ENCODE measurements around the gene CTBP1. TPM values are rescaled to one million over a fixed set of nuclear protein-coding genes. Genes with fewer than 3 reads are reported as not detected.

The CTBP1 gene
- total RNA-seq, 2 experiments from 2014 or later: 154 to 162 TPM

- POLR2A ChIA-PET: no interaction called here
- intact Hi-C loops (cut with micrococcal nuclease): no loop called here
These were observed 15.2 kb downstream of the CTBP1 start for GRCh38 chr4:1233641-1234308.

GRCh38 chr4:1232661-1233621 lies 16.0 kb downstream of the CTBP1 start:
- ChIA-PET CTCF (no interaction called here), POLR2A (no interaction called here)
- Mint-ChIP-seq H3K27me3 (no peaks in the 10 kb centered on the region), H3K27ac (no peak overlapping the region), H3K36me3 (peaks cover 19% of the 10 kb centered on the region), H3K9me3 (no peaks in the 10 kb centered on the region), H3K4me3 (no peak overlapping the region), H3K4me1 (ENCODE audit: low read depth) (no peaks in the 10 kb centered on the region)
- intact Hi-C loops (cut with micrococcal nuclease): no loop called here
- DNase-seq: no peak

More at GRCh38 chr4:1233641-1234308, 15.2 kb downstream of the CTBP1 start:
- no peaks in the 10 kb centered on the region for H3K9me3 Mint-ChIP-seq
- CTCF ChIA-PET: interaction anchor here (1.3 kb wide), 1 partner anchor 66 kb away, joined by 3 read pairs; no protein-coding TSS in a partner anchor
- no peaks in the 10 kb centered on the region for H3K4me1 Mint-ChIP-seq (ENCODE audit: low read depth)
- H3K27ac Mint-ChIP-seq: no peak overlapping the region
- DNase-seq: no peak
- no peak overlapping the region for H3K4me3 Mint-ChIP-seq
- peaks cover 21% of the 10 kb centered on the region for H3K36me3 Mint-ChIP-seq
- no peaks in the 10 kb centered on the region for H3K27me3 Mint-ChIP-seq

DNA sequence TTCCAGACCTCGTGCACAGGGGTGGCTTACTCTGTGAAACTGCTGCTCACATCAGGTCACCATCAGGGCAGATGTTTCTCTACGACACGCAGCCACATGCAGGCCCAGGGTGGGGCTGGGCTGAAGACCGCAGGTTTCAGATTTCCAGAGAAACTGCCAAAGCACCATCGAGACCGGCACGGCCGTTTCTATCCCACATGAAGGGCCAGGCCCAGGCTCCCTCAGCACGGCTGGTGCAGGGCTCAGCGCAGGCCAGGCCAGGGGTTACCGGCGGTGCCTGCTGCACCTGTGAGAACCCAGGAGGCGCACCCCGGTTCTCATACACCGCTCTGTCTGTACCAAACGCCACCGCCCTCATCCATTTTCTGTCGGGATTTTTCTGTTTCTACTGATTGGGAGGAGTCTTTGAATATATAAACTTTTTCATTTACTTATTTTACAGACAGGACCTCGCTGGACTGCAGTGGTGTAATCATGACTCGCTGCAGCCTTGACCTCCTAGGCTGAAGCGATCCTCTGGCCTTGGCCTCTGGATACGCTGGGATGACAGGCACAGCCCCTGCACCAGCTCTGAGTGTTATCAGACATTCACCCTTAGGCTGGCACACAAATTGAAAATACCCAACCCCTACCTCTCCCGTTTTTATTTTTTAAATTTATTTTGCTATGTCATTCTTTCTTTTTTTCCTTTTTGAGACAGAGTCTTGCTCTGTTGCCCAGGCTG lies 17.1 kb downstream of the CTBP1 start:
- H3K27ac Mint-ChIP-seq: no peak overlapping the region

DNA sequence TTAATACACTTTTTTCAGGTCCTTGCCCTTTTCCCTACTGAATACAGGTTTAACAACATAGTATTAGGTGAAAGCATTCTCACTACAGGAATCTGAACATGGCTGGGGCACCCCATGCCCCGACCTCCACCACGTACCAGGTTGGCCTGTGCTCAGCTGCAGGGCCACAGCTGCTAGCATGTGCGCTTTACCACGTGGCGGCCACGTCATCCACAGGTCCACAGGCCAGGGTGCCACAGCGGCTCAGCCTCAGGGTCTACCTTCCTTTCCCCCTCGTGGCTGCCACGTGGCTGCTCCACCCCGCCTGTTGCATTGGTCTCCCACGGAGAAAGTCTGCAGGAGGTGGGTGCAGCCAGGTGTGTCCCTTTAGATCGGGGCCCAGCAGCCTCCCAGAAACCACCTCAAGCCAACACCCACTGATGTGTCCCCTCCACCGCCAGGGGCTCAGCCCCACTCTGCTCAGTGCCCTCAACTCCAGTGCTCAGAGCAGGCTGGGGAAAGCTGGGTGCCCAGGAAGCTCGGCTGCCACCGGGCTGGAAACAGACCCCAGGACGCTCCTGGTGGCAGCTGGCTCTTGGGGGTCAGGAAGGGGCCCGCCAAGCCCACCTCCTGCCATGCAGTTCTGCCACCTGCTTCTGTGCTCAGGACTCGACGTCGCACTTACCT lies 17.8 kb downstream of the CTBP1 start:
- peaks cover 35% of the 10 kb centered on the region for H3K36me3 Mint-ChIP-seq
- H3K27me3 Mint-ChIP-seq: no peaks in the 10 kb centered on the region
- no peaks in the 10 kb centered on the region for H3K9me3 Mint-ChIP-seq
- no peaks in the 10 kb centered on the region for H3K4me1 Mint-ChIP-seq (ENCODE audit: low read depth)
- no peak for DNase-seq
- no peak overlapping the region for H3K27ac Mint-ChIP-seq
- intact Hi-C loops (cut with micrococcal nuclease): no loop called here
- no peak overlapping the region for H3K4me3 Mint-ChIP-seq
- ChIA-PET POLR2A (no interaction called here), CTCF (no interaction called here)

More for the DNA sequence above, 17.1 kb downstream of the CTBP1 start:
- H3K4me3 Mint-ChIP-seq: no peak overlapping the region
- H3K4me1 Mint-ChIP-seq (ENCODE audit: low read depth): no peaks in the 10 kb centered on the region
- H3K9me3 Mint-ChIP-seq: no peaks in the 10 kb centered on the region
- POLR2A ChIA-PET: no interaction called here
- H3K36me3 Mint-ChIP-seq: peaks cover 30% of the 10 kb centered on the region
- H3K27me3 Mint-ChIP-seq: no peaks in the 10 kb centered on the region
- DNase-seq: no peak
- CTCF ChIA-PET: no interaction called here
- intact Hi-C loops (cut with micrococcal nuclease): no loop called here

GRCh38 chr4:1230316-1230715 lies 18.6 kb downstream of the CTBP1 start:
- CTCF ChIA-PET: no interaction called here
- H3K9me3 Mint-ChIP-seq: no peaks in the 10 kb centered on the region
- POLR2A ChIA-PET: no interaction called here
- H3K4me3 Mint-ChIP-seq: no peak overlapping the region
- DNase-seq: no peak
- H3K27ac Mint-ChIP-seq: no peak overlapping the region
- H3K27me3 Mint-ChIP-seq: no peaks in the 10 kb centered on the region
- intact Hi-C loops (cut with micrococcal nuclease): no loop called here
- peaks cover 31% of the 10 kb centered on the region for H3K36me3 Mint-ChIP-seq
- no peaks in the 10 kb centered on the region for H3K4me1 Mint-ChIP-seq (ENCODE audit: low read depth)

- peaks cover 29% of the 10 kb centered on the region for H3K36me3 Mint-ChIP-seq
- H3K27ac Mint-ChIP-seq: no peak overlapping the region
- no peak for DNase-seq
- CTCF ChIA-PET: no interaction called here
- no peaks in the 10 kb centered on the region for H3K27me3 Mint-ChIP-seq
- POLR2A ChIA-PET: no interaction called here
- no peaks in the 10 kb centered on the region for H3K4me1 Mint-ChIP-seq (ENCODE audit: low read depth)
- no peaks in the 10 kb centered on the region for H3K9me3 Mint-ChIP-seq
- intact Hi-C loops (cut with micrococcal nuclease): no loop called here
- H3K4me3 Mint-ChIP-seq: no peak overlapping the region
These were observed 19.6 kb downstream of the CTBP1 start for GRCh38 chr4:1229117-1229849.

DNA sequence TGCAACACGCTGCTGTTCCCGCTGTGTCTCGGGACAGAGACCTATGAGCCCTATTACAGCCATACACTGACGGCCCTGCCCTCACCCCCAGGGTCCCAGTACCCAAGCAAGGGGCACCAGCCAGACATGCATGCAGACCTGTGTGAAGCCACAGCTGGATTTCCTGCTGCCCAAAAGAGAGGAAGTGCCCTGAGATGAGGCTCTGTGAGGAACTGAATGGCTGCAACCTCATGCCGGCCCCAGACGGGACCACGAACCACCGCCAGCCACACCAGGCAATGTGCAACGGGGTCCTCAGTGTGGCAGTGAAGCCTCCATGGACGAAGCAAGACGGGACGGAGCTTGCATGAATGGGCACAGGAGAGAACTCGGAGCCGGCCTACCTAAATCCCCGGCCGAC lies 21.1 kb downstream of the CTBP1 start:
- Mint-ChIP-seq H3K36me3 (peaks cover 32% of the 10 kb centered on the region), H3K27ac (no peak overlapping the region), H3K4me3 (no peak overlapping the region), H3K9me3 (no peaks in the 10 kb centered on the region), H3K4me1 (ENCODE audit: low read depth) (no peaks in the 10 kb centered on the region), H3K27me3 (no peaks in the 10 kb centered on the region)
- CTCF ChIA-PET: no interaction called here
- POLR2A ChIA-PET: no interaction called here
- DNase-seq: no peak
- intact Hi-C loops (cut with micrococcal nuclease): no loop called here

- H3K27ac Mint-ChIP-seq: no peak overlapping the region
- H3K4me1 Mint-ChIP-seq (ENCODE audit: low read depth): no peaks in the 10 kb centered on the region
- no peaks in the 10 kb centered on the region for H3K27me3 Mint-ChIP-seq
- ChIA-PET POLR2A (no interaction called here), CTCF (no interaction called here)
- peaks cover 35% of the 10 kb centered on the region for H3K36me3 Mint-ChIP-seq
- DNase-seq: no peak
- intact Hi-C loops (cut with micrococcal nuclease): no loop called here
- no peaks in the 10 kb centered on the region for H3K9me3 Mint-ChIP-seq
- no peak overlapping the region for H3K4me3 Mint-ChIP-seq
These were observed 22.3 kb downstream of the CTBP1 start for GRCh38 chr4:1226598-1226997.

DNA sequence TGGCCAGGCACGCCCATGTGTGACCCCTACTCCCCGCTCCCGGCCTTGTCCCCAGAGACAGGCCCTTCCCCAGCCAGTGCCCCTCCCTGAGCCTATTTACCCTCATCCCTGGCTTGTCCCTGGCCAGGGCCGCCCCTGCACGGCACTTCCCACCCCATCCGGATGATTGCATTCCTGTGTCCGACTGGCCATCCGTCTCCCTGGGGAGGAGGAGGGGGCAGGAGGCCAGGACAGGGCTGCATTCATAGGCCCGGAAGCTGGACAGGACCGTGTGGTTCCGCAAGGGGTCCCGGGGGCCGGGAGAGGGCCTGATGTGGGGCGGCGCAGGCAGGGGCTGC lies 22.8 kb downstream of the CTBP1 start:
- H3K4me1 Mint-ChIP-seq (ENCODE audit: low read depth): no peaks in the 10 kb centered on the region
- no peak overlapping the region for H3K4me3 Mint-ChIP-seq
- intact Hi-C loops (cut with micrococcal nuclease): no loop called here
- no peak for DNase-seq
- no peaks in the 10 kb centered on the region for H3K27me3 Mint-ChIP-seq
- H3K36me3 Mint-ChIP-seq: peaks cover 37% of the 10 kb centered on the region
- ChIA-PET CTCF (no interaction called here), POLR2A (no interaction called here)
- H3K9me3 Mint-ChIP-seq: no peaks in the 10 kb centered on the region
- no peak overlapping the region for H3K27ac Mint-ChIP-seq

GRCh38 chr4:1225272-1226143 lies 23.4 kb downstream of the CTBP1 start:
- no peaks in the 10 kb centered on the region for H3K9me3 Mint-ChIP-seq
- no peaks in the 10 kb centered on the region for H3K27me3 Mint-ChIP-seq
- ChIA-PET CTCF (no interaction called here), POLR2A (no interaction called here)
- no peaks in the 10 kb centered on the region for H3K4me1 Mint-ChIP-seq (ENCODE audit: low read depth)
- H3K4me3 Mint-ChIP-seq: no peak overlapping the region
- H3K27ac Mint-ChIP-seq: no peak overlapping the region
- intact Hi-C loops (cut with micrococcal nuclease): no loop called here
- H3K36me3 Mint-ChIP-seq: peaks cover 41% of the 10 kb centered on the region
- no peak for DNase-seq
